GM21526 (cell line): ENCODE measurements around the gene PPBP.
"Not testable (repeated sequence)": the region's sequence is repeated elsewhere in the genome, so short reads cannot be mapped to it uniquely, and the experiment has no call there.

Experiments
- ATAC-seq: cut with Tn5 transposase; IDR thresholded peaks from one replicate; pipeline ENCODE4 v1.9.1; 2021; ENCODE audit warnings: moderate library complexity; ENCODE audit not compliant: unreplicated experiment, low FRiP score

Gene PPBP

DNA sequence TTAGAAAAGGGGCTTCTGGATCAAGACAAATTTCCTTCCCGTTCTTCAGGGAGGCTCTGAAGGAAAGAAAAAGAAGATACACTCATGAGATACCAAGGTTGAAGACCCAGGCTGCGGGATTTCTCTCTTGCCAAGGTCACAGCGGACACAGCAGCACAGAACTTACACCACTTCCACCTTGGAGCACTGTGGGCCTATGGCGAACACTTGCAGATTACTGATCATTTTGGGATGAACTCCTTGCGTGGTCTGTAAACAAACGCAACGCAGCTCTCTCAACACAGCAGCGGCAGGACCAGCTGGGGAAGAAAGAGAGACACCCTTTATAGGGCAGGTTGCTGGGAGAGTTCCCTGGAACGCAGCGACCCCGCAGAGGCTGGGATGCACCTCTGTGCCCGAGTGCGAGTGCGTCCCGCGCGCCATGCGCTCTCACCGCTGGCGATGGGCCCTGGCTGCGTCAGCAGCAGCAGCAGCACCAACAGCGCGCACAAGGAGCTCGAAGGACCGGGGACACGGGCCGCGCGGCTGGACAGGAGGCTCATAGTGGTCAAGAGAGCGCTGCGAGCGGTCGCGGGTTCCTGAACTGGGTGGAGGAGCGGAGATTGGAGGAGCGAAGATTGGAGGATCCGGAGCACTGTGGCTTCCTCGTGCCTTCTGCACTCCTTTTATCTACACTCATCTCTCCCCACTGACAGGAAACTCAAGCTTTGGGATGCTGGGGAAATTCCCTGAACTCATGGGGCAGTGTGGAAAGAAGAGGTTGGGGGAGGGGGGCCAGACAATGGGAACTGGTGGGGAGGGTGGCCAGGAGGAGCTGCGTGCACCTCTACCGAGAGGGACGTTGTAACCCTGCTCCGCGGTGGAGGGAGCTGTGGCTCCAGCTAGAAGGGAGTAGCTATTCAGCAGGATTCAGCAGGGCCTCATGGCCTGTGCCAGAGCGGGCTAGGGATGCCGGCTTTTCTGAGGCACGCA, 10.3 kb upstream of the PPBP start, which contains the start of gene CXCL5:
Gene CXCL5, minus strand, starts transcription at position 638 of the 972 bp plus-strand sequence. Its CDS starts 96 bp downstream, at position 542.
- ATAC-seq = no peak

DNA sequence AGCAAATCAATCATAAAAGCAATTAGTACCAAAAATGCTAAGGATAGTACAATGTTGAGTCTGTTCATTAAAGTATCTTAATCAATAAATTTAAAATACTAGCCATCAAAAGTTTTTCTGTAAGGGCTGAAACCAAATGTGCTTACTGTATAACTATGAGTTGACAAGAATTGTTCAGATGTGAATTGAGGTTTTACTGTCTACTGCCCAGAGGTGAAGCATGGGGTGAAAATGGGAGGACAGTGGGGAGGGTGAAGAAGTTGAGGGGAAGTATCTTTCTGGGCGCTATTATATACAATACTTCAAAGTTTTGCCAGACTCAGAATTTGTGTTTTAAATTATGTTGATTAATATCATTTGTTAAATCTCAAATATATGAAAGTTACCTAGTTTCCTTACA, 4.1 kb upstream of the PPBP start:
- no peak for ATAC-seq

DNA sequence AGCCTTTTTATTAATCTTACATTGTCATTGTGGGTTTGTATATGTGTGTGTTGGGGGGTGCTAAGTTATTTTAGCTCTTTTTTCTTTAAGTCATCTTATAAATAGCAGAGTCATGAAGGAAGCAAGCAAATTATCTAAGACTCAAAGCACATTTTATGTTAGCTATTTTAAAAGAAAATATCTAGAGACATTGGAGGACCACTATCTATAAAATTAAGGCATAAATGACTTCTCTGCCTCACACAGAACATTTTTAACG, 3.7 kb upstream of the PPBP start:
- no peak for ATAC-seq

DNA sequence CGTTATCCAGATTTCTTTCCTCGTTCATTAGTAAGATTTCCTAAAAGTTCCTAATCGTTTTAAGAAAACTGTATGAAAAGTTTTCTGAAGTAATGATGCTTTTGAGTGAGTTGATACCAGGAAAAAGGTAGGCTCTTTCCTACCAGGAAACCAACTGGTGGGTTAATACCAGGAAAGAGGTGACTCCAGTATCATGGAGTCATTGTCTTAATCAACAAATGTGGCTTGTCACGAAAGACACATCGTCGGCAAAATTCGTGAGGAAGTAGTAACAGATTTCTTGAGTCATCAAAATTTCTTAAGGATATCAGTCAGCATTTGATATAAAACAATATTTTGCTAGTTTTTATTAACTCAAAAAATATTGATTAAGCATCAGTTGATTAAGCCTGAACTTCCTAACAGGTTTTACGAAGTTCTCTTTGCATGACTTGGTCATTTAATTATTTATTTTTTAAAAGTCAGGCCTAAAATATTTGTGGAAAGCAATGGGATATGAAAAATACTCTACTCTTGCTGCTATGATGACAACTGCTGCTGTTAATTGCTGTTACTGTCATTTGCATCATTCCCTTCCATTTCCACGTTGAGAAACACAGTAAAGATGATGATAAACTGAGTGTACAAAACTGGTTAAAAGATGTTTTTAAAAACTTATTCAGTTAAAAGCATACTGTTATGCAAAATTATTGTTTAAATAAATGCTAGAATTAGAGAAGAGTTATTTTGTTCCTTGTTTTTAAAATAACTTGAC, 3.2 kb upstream of the PPBP start:
- ATAC-seq = no peak

DNA sequence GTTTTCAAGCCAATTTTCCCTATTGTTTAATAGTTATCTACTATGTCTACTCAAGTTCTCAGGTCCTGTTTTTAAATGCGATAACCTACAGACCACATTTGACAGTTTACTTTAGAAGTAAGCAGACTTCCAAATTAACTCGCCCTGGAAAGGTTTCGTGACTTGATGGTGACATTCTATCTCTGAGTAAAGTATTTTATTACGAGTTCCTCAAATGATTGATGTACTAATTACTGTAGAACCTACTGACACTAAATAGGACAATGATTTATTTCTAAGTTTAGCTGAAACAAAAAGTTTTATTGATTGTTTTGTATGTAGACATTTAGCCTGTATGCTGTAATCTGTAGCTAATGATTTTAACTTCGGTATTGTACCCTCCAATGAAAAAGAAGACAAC, 1.9 kb upstream of the PPBP start:
- no peak for ATAC-seq

DNA sequence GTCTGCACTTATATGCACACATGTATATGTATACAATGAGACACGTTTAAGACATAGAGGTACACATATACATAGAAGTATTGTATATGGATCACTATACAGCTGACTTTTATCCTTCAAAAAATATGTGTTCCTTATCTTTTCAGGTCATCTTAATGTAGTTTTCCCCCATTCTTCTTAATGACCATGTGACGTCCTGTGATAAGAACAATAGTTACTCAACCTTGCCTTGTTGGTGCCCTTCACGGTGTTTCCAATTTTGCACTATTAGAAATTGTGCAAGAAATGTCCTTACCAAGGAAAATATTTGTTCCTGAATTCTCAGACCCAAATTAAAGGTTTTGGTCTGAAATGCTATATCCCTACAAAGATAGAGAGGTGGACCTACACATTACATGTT, 1.0 kb upstream of the PPBP start:
- ATAC-seq = no peak

DNA sequence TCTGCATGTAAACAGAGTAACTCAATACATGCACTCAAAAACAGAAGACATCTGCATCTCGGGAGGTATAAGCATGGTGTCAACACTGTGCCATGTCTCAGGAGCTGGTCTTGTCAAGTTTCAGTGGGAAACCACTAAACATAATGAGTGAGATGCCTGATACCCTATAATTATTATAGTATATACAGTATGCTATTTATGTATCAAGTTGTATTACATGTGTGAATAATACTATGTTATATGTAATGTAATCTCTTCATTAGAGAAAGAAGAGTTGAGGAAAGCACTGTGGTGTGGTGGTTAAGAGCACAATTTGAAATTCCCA, 2.5 kb downstream of the PPBP start:
- no peak for ATAC-seq

DNA sequence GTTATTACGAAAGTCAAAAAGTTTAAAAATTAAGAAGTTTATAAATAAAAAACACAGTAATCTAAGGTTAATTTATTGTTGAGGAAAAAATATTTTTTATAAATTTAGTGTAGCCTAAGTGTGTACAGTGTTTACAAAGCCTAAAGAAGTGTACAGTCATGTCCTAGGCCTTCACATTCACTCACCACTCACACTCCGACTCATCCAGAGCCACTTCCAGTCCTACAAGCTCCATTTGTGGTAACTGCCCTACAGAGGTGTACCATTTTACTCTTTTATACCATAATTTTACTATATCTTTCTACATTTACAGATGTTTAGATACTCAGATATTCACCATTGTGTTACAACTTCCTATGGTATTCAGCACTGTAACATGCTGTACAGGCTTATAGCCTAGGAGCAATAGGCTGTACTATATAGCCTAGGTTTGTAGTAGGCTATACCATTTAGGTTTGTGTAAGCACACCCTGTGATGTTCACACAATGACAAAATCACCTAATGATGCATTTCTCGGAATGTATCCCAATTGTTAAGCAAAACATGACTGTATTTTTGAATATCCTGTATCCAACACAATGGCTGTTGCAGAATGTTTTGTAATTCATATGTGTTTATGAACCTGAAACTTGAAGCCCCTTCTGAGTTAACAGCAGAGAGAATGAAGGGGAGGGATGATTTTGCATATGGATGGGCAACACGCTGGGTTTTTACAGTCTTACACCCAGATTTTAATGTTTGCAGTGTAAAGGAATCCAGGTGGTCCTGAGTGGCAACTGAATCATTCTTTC, 3.1 kb downstream of the PPBP start:
- no peak for ATAC-seq

DNA sequence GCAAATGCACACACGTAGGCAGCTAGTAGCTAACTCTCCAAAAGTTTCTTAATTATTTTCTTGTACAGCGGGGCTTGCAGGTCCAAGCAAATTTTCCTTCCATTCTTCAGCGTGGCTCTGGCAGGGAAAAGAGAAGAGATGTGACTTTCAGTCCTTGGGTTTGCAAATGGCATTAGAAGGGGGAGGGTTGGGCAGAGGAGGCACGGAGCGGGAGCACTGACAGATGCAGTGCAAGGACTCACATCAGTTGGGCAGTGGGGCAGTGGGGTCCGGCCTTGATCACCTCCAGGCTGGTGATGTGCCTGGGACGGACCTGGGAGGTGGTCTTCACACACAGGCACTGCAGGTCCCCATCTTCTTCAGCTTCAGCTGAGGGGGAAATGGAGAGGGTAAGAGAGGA, 6.8 kb downstream of the PPBP start:
- not testable (repeated sequence) for ATAC-seq

DNA sequence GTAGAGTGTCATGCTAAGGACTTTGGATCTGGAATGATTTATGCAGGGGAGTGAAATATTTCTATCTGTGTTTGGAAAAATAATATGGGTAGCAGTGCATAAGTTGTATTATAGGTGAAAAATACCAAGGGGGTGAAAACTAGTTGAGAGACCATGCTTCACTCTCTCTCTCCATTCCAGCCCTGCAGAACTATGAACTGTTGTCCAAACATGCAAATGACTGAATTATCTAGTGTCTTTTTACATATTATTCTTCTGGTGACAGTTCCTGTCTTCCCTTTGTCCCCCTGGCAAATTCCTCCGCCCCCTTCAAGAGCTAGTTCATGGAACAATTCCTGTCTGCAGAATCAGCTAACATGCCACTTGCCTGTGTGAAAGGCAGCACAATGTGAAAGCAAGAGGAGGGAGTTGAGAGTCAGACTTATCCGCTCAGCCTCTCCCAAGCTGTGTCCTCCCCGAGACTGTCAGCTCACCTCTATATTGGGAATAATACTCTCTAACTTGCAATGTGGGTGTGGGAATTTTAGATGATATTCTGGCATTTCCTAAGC, 8.5 kb downstream of the PPBP start:
- no peak for ATAC-seq

DNA sequence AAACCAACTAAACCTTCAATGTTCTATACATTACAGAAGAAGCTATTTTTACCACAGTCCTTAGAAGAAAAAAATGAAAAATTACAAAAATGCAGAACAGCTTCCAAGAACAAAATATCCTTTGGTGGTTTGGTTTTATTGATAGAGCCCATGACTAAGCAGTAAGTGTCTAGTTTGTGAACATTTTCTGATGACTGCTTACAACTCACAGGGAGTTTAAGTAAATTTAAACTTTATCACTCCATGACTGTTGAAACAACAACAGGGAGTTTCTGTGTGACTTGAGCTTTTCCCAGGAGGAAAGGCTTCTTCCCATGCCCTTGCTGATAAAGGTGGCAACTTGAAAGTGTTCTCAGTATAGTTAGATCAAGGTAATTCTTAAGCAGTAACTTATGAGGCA, 9.1 kb downstream of the PPBP start:
- ATAC-seq = no peak

DNA sequence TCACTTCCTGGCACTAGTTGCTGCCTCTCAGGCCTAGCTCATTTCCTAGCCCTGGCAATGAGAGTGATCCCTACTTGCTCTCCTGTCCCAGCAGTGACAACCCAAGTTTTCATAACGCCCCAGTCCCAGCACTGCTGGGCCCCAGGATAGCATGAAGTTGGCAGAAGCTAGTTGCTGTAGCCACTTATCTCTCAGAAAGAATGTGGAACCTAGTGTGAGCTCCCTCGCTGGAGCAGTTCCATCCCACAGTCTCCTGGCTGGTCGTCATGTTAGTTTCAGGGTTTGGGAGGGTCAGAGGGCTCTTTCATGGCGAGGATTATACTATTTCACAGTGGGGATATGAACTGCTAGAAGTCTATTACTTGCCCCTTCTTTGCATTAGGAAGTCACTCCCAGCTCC, 11.3 kb downstream of the PPBP start:
- ATAC-seq = no peak

DNA sequence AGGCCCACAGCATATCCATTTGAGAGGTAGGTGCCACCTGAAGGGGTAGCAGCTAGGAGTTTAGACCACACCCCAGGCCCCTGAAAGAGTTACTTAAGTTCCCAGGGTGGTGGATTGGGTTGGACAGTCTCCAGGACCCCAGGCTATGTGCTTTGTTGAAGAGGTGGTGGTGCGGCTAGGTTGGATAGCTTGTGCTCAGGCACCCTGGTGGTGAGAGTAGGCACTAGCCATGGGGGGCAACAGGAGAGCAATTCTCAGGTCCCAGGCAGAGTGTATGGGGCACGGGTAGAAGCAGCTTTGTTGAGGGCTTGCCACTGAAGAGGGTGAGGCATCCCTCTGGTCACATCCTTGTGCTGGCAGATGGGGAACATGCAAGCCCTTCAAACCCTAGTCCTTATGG, 11.8 kb downstream of the PPBP start:
- no peak for ATAC-seq

DNA sequence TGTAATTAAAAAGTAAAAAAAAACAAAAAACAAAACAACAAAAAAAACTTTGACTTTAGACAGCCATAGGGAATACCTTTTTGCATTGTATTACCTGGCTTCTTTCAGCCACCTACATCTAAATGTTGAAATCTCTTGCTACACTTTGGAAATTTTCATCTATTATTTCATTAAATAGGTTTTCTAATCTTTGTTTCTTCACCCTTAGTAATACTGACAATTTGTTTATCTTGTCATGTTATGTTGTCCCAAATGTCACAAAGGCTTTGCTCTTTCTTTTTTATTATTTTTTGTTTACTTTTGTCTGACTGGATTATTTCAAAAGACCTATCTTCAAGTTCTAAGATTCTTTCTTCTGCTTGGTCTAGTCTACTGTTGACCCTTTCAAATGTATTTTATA, 13.6 kb downstream of the PPBP start:
- ATAC-seq = no peak

DNA sequence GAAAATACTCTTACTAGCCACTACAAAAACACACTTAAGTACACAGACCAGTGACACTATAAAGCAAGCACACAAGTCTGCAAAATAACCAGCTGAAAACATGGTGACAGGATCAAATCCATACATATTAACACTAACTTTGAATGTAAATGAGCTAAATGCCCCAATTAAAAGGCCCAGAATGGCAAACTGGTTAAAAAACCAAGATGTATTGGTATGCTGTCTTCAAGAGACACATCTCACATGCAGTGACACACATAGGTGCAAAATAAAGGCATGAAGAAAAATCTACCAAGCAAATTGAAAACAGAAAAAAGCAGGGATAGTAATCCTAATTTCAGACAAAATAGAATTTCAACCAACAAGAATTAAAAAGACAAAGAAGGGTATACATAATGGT, 17.0 kb downstream of the PPBP start:
- ATAC-seq = no peak

DNA sequence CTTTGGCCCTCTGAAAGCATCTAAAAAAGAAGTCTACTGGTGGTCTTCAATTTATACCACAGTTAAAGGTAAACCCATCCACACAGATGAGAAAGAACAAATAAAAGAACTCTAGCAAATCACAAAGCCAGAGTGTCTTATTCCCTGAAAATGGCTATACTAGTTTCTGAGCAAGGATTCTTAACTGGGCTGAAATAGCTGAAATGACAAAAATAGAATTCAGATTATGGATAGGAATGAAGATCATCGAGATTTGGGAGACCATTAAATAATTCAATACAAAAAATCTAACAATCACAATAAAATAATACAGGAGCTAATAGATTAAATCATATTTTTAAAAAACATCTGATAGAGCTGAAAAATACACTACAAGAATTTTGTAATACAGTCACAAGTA, 18.0 kb downstream of the PPBP start:
- no peak for ATAC-seq

DNA sequence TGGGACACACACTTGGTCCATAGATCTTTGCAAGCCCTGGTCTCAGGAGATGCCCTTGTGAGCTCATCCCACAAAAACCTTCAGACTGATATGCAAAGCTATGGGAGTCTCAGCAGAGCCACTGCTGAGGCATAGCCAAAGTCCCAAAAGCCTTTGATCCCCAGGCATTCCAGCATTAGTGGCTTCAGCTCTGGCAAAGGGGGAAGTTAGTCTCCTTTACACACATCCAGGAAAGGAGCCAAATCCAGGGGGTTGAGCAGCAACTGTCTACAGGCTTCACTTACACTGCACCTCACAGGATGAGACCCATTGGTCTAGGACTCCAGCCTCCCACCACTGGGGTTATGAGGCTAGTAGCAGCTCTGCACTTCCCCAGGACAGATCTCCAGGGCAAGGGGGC, 20.1 kb downstream of the PPBP start:
- ATAC-seq = no peak

DNA sequence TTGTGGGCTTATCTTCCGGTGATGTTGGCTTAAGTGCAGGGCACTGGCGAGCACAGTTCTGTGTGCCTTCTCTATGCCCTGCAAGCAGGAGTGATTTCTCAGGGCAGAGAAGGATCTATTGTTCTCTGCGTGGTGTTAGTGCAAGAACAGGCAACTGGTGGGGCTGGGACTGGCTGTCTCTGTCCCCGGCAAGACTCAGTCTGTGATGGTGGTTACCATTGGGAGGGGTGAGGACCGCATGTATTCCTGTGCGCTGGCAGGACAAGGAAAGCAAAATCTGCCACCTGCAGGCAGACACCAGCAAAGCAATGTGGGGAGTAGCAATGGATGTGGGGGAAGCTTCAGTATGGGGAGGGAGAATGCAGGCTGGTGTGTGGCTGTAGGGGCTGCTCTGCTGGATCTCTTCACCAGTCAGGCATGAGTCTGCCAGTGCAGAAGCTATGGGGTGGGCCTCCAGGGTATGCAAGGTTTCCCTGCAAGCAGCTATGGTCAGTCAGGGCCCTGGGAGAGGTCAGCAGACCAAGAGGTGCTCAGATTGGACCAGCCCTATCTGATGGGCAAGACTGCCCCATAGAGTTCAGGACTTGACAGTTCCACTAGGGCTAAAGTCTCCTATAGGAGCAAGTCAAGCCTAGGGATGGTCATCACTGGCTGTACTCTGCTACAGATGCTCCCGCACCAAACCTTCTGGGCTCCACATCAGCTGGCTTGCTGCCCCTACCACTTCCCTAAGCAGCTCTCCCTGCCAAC, 23.0 kb downstream of the PPBP start:
- no peak for ATAC-seq

DNA sequence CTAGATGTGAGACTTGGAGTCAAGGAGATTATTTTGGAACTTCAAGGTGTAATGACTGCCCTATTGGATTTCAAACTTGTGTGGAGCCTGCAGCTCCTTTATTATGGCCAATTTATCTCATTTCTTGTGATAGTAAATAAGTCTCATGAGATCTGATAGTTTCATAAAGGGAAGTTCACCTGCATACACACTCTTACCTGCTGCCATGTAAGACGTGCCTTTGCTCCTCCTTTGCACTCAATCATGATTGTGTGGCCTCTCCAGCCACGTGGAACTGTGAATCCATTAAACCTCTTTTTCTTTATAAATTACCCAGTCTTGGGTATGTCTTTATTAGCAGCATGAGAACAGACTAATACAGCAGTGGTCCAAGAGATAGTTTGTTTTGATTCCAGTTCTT, 25.3 kb downstream of the PPBP start:
- ATAC-seq = no peak

DNA sequence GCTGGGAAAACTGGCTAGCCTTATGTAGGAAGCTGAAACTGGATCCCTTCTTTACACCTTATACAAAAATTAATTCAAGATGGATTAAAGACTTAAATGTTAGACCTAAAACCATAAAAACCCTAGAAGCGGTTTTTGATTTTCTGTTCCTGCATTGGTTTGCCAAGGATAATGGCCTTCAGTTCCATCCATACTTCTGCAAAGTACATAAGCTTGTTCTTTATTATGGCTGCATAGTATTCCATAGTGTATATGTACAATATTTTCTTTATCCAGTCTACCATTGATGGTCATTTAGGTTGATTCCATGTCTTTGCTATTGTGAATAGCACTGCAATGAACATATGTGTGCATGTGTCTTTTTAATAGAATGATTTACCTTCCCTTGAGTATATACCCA, 28.9 kb downstream of the PPBP start:
- ATAC-seq = not testable (repeated sequence)
